Mucosa of descending colon (tissue), 3 donors: ENCODE results near the gene CRISPLD2. TPM values are rescaled to one million over a fixed set of nuclear protein-coding genes. Genes with fewer than 3 reads are reported as not detected.

Experiments
- ATAC-seq: fragments of 200-7000 bp; cut with Tn5 transposase; one replicate; pipeline ENCODE4 v1.9.1; 2020; ENCODE audit warnings: mild to moderate bottlenecking, moderate library complexity
- DNase-seq, 3 donors: peaks; one replicate each; pipeline ENCODE4 v3.0.0-alpha.2; 2020
- H3K36me3 ChIP-seq: fragments of 200-600 bp; one replicate; pipeline ENCODE4 v1.8.0; 2021; ENCODE audit warnings: low read depth, mild to moderate bottlenecking
- H3K4me1 ChIP-seq: fragments of 200-600 bp; one replicate; pipeline ENCODE4 v1.8.0; 2021; ENCODE audit warnings: low read depth, mild to moderate bottlenecking
- H3K4me3 ChIP-seq: fragments of 200-600 bp; one replicate; pipeline ENCODE4 v1.8.0; 2021; ENCODE audit warnings: mild to moderate bottlenecking
- H3K9me3 ChIP-seq: fragments of 200-600 bp; one replicate; pipeline ENCODE4 v1.8.0; 2021; ENCODE audit warnings: mild to moderate bottlenecking
- intact Hi-C, 2 donors: fragments of 100-400 bp; cut with DNase I in 1 of 2; cut with micrococcal nuclease in 1 of 2; formaldehyde crosslinking; loops; one replicate each; pipeline versions ENCODE4 v1.11.0 to v1.11.1; 2022; cut with DNase I, micrococcal nuclease
- total RNA-seq, 3 donors: library from RNA; stranded (reverse); fragmentation: NEBNext Ultra II Directional in 2 of 3; extraction: Animal tissue kit (Norgen Biotek cat#: 25700) in 2 of 3; gene quantifications; one replicate each; pipeline versions ENCODE4 v1.2.1 to v1.2.4, GENCODE V29; 2021 to 2023
- TF ChIP-seq, protein P1 (sequence below): fragments of 200-600 bp; IDR thresholded peaks from one replicate; pipeline ENCODE4 v1.8.0; 2022; ENCODE audit warnings: antibody characterized with exemption, mild to moderate bottlenecking
- donor health status: DM: no; HTN: no; CAD: no; lungs with moderate emphysema.
- donor health status: DM: no; HTN: no; CAD: no.
- donor health status: DM: no; HTN: yes; CAD: no.

Gene CRISPLD2
- total RNA-seq, 3 donors from 2014 or later = 10.5 to 114 (median 38.7) TPM

GRCh38 chr16:84909476-84910085 lies 89.8 kb downstream of the CRISPLD2 start:
- Histone ChIP-seq H3K36me3 (no peaks in the 10 kb centered on the region), H3K4me3 (no peak overlapping the region), H3K9me3 (no peaks in the 10 kb centered on the region), H3K4me1 (peaks cover 25% of the 10 kb centered on the region)
- TF ChIP-seq, protein P1, sequence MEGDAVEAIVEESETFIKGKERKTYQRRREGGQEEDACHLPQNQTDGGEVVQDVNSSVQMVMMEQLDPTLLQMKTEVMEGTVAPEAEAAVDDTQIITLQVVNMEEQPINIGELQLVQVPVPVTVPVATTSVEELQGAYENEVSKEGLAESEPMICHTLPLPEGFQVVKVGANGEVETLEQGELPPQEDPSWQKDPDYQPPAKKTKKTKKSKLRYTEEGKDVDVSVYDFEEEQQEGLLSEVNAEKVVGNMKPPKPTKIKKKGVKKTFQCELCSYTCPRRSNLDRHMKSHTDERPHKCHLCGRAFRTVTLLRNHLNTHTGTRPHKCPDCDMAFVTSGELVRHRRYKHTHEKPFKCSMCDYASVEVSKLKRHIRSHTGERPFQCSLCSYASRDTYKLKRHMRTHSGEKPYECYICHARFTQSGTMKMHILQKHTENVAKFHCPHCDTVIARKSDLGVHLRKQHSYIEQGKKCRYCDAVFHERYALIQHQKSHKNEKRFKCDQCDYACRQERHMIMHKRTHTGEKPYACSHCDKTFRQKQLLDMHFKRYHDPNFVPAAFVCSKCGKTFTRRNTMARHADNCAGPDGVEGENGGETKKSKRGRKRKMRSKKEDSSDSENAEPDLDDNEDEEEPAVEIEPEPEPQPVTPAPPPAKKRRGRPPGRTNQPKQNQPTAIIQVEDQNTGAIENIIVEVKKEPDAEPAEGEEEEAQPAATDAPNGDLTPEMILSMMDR = no peak
- DNase-seq (no peak), ATAC-seq (peak; percentile 6)
- intact Hi-C loops = no loop called here

DNA sequence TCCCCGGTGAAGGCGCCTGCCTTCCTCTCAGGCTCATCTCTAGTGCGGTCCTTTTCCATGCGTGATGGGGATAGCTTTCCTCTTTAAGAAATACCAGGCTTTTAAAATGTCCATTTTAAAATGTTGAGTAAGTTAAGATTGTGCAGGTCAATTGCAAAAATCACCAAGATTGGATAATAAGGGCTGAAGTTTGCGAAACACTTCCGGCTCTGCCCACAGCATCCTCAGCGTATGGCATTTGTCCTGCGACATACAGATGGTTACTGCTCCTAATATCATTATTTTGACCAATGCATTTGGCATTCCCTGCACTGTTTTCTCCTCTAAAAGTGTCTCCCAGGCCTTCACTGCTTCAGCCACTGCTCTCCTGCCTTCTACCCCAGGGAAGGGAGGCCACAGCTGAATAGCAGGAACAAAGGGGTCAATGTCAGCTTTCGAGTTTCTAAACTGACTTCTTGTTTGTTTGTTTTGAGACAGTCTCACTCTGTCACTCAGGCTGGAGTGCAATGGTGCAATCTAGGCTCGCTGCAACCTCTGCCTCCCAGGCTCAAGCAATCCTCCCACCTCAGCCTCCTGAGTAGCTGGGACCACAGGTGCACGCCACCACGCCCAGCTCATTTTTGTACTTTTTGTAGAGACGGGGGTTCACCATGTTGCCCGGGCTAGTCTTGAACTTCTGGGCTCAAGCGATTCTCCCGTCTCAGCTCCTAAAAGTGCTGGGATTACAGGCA lies 91.9 kb downstream of the CRISPLD2 start:
- no peaks in the 10 kb centered on the region for H3K36me3 ChIP-seq
- no peak overlapping the region for H3K4me3 ChIP-seq
- no peaks in the 10 kb centered on the region for H3K9me3 ChIP-seq
- intact Hi-C loops = no loop called here
- peaks cover 25% of the 10 kb centered on the region for H3K4me1 ChIP-seq
- DNase-seq = no peak
- TF ChIP-seq, protein P1 = no peak
- ATAC-seq = no peak

GRCh38 chr16:84913315-84913714 lies 93.5 kb downstream of the CRISPLD2 start:
- H3K9me3 ChIP-seq = no peaks in the 10 kb centered on the region
- H3K4me3 ChIP-seq = no peak overlapping the region
- DNase-seq (no peak), ATAC-seq (peak; percentile 31)
- H3K36me3 ChIP-seq = no peaks in the 10 kb centered on the region
- intact Hi-C loops = no loop called here
- H3K4me1 ChIP-seq = peaks cover 25% of the 10 kb centered on the region
- TF ChIP-seq, protein P1 = no peak

DNA sequence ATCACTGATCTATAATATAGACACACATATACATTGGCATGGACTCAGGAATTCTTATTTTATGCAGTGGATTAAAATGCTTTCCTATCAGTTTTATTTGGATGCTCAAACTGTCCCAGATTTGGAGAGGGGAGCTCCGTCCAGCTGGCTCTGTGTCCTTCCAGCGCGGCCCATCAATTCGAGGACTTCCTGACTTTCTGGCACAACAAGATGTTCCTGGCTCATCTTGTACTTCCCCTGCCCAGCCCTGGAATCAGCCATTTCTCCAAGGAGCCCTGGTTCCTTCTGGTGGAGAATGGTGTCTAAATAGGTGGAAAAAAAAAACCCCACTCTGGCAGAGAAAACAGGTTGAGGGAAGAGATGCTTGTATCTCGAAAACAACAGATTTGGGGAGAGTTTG lies 94.5 kb downstream of the CRISPLD2 start:
- H3K4me1 ChIP-seq = peaks cover 25% of the 10 kb centered on the region
- H3K36me3 ChIP-seq = no peaks in the 10 kb centered on the region
- no peak overlapping the region for H3K4me3 ChIP-seq
- intact Hi-C loops = no loop called here
- H3K9me3 ChIP-seq = no peaks in the 10 kb centered on the region
- ATAC-seq (no peak), DNase-seq (no peak)
- TF ChIP-seq, protein P1 = no peak

GRCh38 chr16:84916178-84916577 lies 96.4 kb downstream of the CRISPLD2 start:
- Histone ChIP-seq H3K4me1 (peaks cover 13% of the 10 kb centered on the region), H3K36me3 (no peaks in the 10 kb centered on the region), H3K9me3 (no peaks in the 10 kb centered on the region), H3K4me3 (no peak overlapping the region)
- intact Hi-C loops = no loop called here
- TF ChIP-seq, protein P1 = no peak
- no peak for ATAC-seq
- DNase-seq = no peak
